ENCODE results near the gene PHOSPHO2.
"Not testable (repeated sequence)": the region's sequence is repeated elsewhere in the genome, so short reads cannot be mapped to it uniquely, and the experiment has no call there.

PHOSPHO2 gene

GRCh38 chr2:169684712-169685111 is 9.6 kb upstream of the PHOSPHO2 start:
- not testable (repeated sequence) for DNase-seq

GRCh38 chr2:169686825-169687224 is 7.4 kb upstream of the PHOSPHO2 start:
- not testable (repeated sequence) for DNase-seq

GRCh38 chr2:169687943-169688342 is 6.3 kb upstream of the PHOSPHO2 start:
- DNase-seq = not testable (repeated sequence)

GRCh38 chr2:169690958-169691357 is 3.3 kb upstream of the PHOSPHO2 start:
- no peak for DNase-seq

GRCh38 chr2:169692718-169693117 is 1.6 kb upstream of the PHOSPHO2 start:
- no peak for DNase-seq

- peak in 1 of 3 experiments; percentile 11 for DNase-seq
Measured at GRCh38 chr2:169693360-169693759, 909 bp upstream of the PHOSPHO2 start.

GRCh38 chr2:169694894-169695260 is 608 bp downstream of the PHOSPHO2 start:
- DNase-seq = no peak

- no peak for DNase-seq
Measured at GRCh38 chr2:169696381-169696780, 2.1 kb downstream of the PHOSPHO2 start.

GRCh38 chr2:169699173-169699572 is 4.9 kb downstream of the PHOSPHO2 start:
- DNase-seq = not testable (repeated sequence)

- no peak for DNase-seq
Measured at GRCh38 chr2:169702996-169703395, 8.7 kb downstream of the PHOSPHO2 start.

GRCh38 chr2:169704160-169704708 is 10.0 kb downstream of the PHOSPHO2 start:
- DNase-seq = no peak

GRCh38 chr2:169705927-169706326 is 11.7 kb downstream of the PHOSPHO2 start:
- DNase-seq = no peak

GRCh38 chr2:169707626-169708025 is 13.4 kb downstream of the PHOSPHO2 start:
- no peak for DNase-seq

GRCh38 chr2:169709331-169709730 is 15.1 kb downstream of the PHOSPHO2 start:
- DNase-seq = no peak

- no peak for DNase-seq
Measured at GRCh38 chr2:169709981-169710380, 15.7 kb downstream of the PHOSPHO2 start.

GRCh38 chr2:169711751-169712509 is 17.7 kb downstream of the PHOSPHO2 start:
- no peak for DNase-seq

GRCh38 chr2:169712791-169713227 is 18.5 kb downstream of the PHOSPHO2 start:
- no peak for DNase-seq

- DNase-seq = no peak
Measured at GRCh38 chr2:169713331-169713730, 19.1 kb downstream of the PHOSPHO2 start.

GRCh38 chr2:169714699-169715098 is 20.4 kb downstream of the PHOSPHO2 start:
- no peak for DNase-seq

- peak in 1 of 3 experiments; percentile 12 for DNase-seq
Measured at GRCh38 chr2:169715379-169716237, 21.3 kb downstream of the PHOSPHO2 start.

- DNase-seq = peak in 2 of 3 experiments; percentile 14 to 67
Measured at GRCh38 chr2:169716238-169716886, 22.1 kb downstream of the PHOSPHO2 start.

GRCh38 chr2:169716938-169717690 is 22.8 kb downstream of the PHOSPHO2 start:
- DNase-seq = peak in 1 of 3 experiments; percentile 33
